Smooth muscle cell of trachea (primary cell): ENCODE measurements around the gene CYP2A13. TPM values are rescaled to one million over a fixed set of nuclear protein-coding genes. Genes with fewer than 3 reads are reported as not detected.

Experiments
- total RNA-seq: library from RNA; depleted of rRNA; stranded (reverse); fragments of >200 nt; gene quantifications from 2 replicates; pipeline ENCODE4 v1.2.1, GENCODE V29; 2014

The CYP2A13 gene, protein sequence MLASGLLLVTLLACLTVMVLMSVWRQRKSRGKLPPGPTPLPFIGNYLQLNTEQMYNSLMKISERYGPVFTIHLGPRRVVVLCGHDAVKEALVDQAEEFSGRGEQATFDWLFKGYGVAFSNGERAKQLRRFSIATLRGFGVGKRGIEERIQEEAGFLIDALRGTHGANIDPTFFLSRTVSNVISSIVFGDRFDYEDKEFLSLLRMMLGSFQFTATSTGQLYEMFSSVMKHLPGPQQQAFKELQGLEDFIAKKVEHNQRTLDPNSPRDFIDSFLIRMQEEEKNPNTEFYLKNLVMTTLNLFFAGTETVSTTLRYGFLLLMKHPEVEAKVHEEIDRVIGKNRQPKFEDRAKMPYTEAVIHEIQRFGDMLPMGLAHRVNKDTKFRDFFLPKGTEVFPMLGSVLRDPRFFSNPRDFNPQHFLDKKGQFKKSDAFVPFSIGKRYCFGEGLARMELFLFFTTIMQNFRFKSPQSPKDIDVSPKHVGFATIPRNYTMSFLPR
- total RNA-seq, result not detected in 2 replicates

DNA sequence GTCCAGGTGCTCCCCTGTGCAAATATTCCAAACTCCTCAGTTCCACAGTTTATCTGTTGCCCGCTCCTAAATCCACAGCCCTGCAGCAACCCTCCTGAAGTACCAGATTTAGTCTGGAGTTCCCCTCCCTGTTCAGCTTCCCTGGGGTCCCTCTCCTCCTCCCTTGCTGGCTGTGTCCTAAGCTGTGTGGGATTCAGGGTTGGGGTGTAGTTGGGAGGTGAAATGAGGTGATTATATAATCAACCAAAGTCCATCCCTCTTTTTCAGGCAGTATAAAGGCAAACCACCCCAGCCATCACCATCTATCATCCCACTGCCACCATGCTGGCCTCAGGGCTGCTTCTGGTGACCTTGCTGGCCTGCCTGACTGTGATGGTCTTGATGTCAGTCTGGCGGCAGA, at the start of gene CYP2A13:
TSS of gene CYP2A13 (plus strand) at position 301 of the 400 bp plus-strand sequence. CDS start at position 322, 21 bp downstream.

DNA sequence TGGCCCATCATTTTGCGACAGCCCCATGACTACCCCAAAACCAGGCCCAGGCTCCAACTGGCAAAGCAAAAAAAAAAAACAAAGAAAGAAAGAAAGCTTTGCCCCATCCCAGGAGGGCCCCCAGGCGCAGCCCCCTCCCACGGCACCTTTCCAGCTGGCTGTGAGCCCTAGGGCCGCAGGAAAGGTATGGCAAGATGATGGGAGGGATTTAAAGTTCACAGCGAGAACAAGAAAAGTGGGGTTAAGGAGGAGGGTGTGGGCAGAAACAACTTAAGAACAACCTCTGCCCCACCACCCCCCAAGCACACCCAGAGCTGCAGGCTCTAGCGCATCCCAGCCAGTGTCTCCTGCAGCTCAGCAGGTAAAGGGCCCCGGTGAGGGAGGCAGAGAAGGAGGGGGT, 25.9 kb downstream of the CYP2A13 start, which contains the start of gene CYP2F1:
TSS of gene CYP2F1 (plus strand) at position 301 of the 400 bp plus-strand sequence. CDS start 1,757 bp downstream, outside the sequence.

Other genes with a start within 250 kb of the CYP2A13 start
- not detected in 2 replicates for gene CYP2A6, start 238.0 kb upstream of the CYP2A13 start, total RNA-seq
- not detected in 2 replicates for gene CYP2A7, start 206.2 kb upstream of the CYP2A13 start, total RNA-seq
- not detected in 2 replicates for gene CYP2B6, start 97.2 kb upstream of the CYP2A13 start, total RNA-seq
- gene CYP2F1, start 26.0 kb downstream of the CYP2A13 start, total RNA-seq, result not detected in 2 replicates
- gene CYP2S1, start 104.8 kb downstream of the CYP2A13 start, total RNA-seq, result 1.8 and 5.7 TPM in 2 replicates
- gene AXL, start 130.8 kb downstream of the CYP2A13 start, total RNA-seq, result 369 and 387 TPM in 2 replicates
- 87.2 and 118 TPM in 2 replicates for gene HNRNPUL1, start 175.9 kb downstream of the CYP2A13 start, total RNA-seq
- gene CCDC97, start 221.7 kb downstream of the CYP2A13 start, total RNA-seq, result 9.3 and 13.2 TPM in 2 replicates